HG02973 (cell line): Measurements from ENCODE around the gene HSPB8.

ENCODE experiments used
- ATAC-seq: cut with Tn5 transposase; IDR thresholded peaks from one replicate; pipeline ENCODE4 v1.9.1; 2021; ENCODE audit warnings: moderate library complexity; ENCODE audit not compliant: unreplicated experiment

HSPB8 gene

GRCh38 chr12:119178544-119179334 is at the start of gene HSPB8:
Gene HSPB8 (plus strand): TSS chr12:119178931. CDS start chr12:119179313, 382 bp downstream.
- no peak for ATAC-seq

- no peak for ATAC-seq
Observed at GRCh38 chr12:119129827-119130434, 48.8 kb upstream of the HSPB8 start.

GRCh38 chr12:119130523-119130922 is 48.2 kb upstream of the HSPB8 start:
- no peak for ATAC-seq

- no peak for ATAC-seq
Observed at GRCh38 chr12:119134284-119135072, 44.3 kb upstream of the HSPB8 start.

GRCh38 chr12:119136811-119137410 is 41.8 kb upstream of the HSPB8 start:
- no peak for ATAC-seq

GRCh38 chr12:119139448-119139847 is 39.3 kb upstream of the HSPB8 start:
- ATAC-seq, result no peak

GRCh38 chr12:119145367-119145766 is 33.4 kb upstream of the HSPB8 start:
- no peak for ATAC-seq

- no peak for ATAC-seq
Observed at GRCh38 chr12:119147847-119148448, 30.8 kb upstream of the HSPB8 start.

- no peak for ATAC-seq
Observed at GRCh38 chr12:119149270-119149669, 29.5 kb upstream of the HSPB8 start.

- ATAC-seq, result no peak
Observed at GRCh38 chr12:119151445-119152026, 27.2 kb upstream of the HSPB8 start.

GRCh38 chr12:119153477-119154434 is 25.0 kb upstream of the HSPB8 start:
- no peak for ATAC-seq

- no peak for ATAC-seq
Observed at GRCh38 chr12:119154435-119154818, 24.3 kb upstream of the HSPB8 start.

GRCh38 chr12:119156401-119157044 is 22.2 kb upstream of the HSPB8 start:
- ATAC-seq, result no peak

- no peak for ATAC-seq
Observed at GRCh38 chr12:119157528-119157927, 21.2 kb upstream of the HSPB8 start.

GRCh38 chr12:119157978-119158377 is 20.8 kb upstream of the HSPB8 start:
- ATAC-seq, result no peak

- no peak for ATAC-seq
Observed at GRCh38 chr12:119158402-119158801, 20.3 kb upstream of the HSPB8 start.

- no peak for ATAC-seq
Observed at GRCh38 chr12:119159844-119160243, 18.9 kb upstream of the HSPB8 start.

GRCh38 chr12:119167902-119168301 is 10.8 kb upstream of the HSPB8 start:
- no peak for ATAC-seq

- no peak for ATAC-seq
Observed at GRCh38 chr12:119168721-119169120, 10.0 kb upstream of the HSPB8 start.
